H9 (cell line): ENCODE results near the gene TAF12. TPM values are rescaled to one million over a fixed set of nuclear protein-coding genes. Genes with fewer than 3 reads are reported as not detected.
A peak's percentile ranks its signal among the peaks of the same experiment; 100 is the strongest.

Source experiments
- DNase-seq: peaks from one replicate; pipeline ENCODE4 v3.0.0-alpha.2; 2017
- H2AFZ ChIP-seq: one replicate; pipeline ENCODE4 v1.6.1; 2013; ENCODE audit warnings: mild to moderate bottlenecking, low read length, control low read depth, moderate library complexity
- H2AK5ac ChIP-seq: 2 replicates; pipeline ENCODE4 v1.6.1; 2013; ENCODE audit warnings: low read length, control low read depth, mixed read lengths; ENCODE audit not compliant: insufficient read length
- H2BK120ac ChIP-seq: one replicate; pipeline ENCODE4 v1.6.1; 2013; ENCODE audit warnings: low read depth, mild to moderate bottlenecking, low read length, control low read depth, inconsistent platforms; ENCODE audit not compliant: poor library complexity, severe bottlenecking
- H2BK12ac ChIP-seq: 2 replicates; pipeline ENCODE4 v1.6.1; 2013; ENCODE audit warnings: low read length, control low read depth, mixed read lengths, low read depth; ENCODE audit not compliant: insufficient read length
- H2BK15ac ChIP-seq: 2 replicates; pipeline ENCODE4 v1.6.1; 2013; ENCODE audit warnings: low read depth, low read length, control low read depth
- H2BK20ac ChIP-seq: one replicate; pipeline ENCODE4 v1.6.1; 2013; ENCODE audit warnings: low read depth, mild to moderate bottlenecking, low read length, control low read depth, inconsistent platforms; ENCODE audit not compliant: poor library complexity, severe bottlenecking
- H2BK5ac ChIP-seq: 2 replicates; pipeline ENCODE4 v1.6.1; 2013; ENCODE audit warnings: low read length, control low read depth, mixed read lengths; ENCODE audit not compliant: insufficient read length
- H3K14ac ChIP-seq: 2 replicates; pipeline ENCODE4 v1.6.1; 2013; ENCODE audit warnings: low read length, control low read depth; ENCODE audit not compliant: insufficient read depth
- H3K18ac ChIP-seq: 2 replicates; pipeline ENCODE4 v1.6.1; 2013; ENCODE audit warnings: low read depth, mild to moderate bottlenecking, mixed read lengths, low read length, control low read depth; ENCODE audit not compliant: insufficient read length
- H3K23ac ChIP-seq: 2 replicates; pipeline ENCODE4 v1.6.1; 2013; ENCODE audit warnings: low read length, control low read depth, mixed read lengths, low read depth; ENCODE audit not compliant: insufficient read length
- H3K23me2 ChIP-seq: 2 replicates; pipeline ENCODE4 v1.6.1; 2013; ENCODE audit warnings: low read depth, mild to moderate bottlenecking, mixed read lengths, low read length, control low read depth; ENCODE audit not compliant: insufficient read length, poor library complexity, severe bottlenecking
- H3K27ac ChIP-seq: 2 replicates; pipeline ENCODE4 v1.5.1; 2013; ENCODE audit warnings: low read length, control low read depth, mixed read lengths, low read depth; ENCODE audit not compliant: insufficient read length
- H3K27me3 ChIP-seq: 2 replicates; pipeline ENCODE4 v1.6.1; 2013; ENCODE audit warnings: low read length, control low read depth, inconsistent platforms; ENCODE audit not compliant: insufficient read depth
- H3K4ac ChIP-seq: 2 replicates; pipeline ENCODE4 v1.6.1; 2013; ENCODE audit warnings: low read depth, mild to moderate bottlenecking, control low read depth, inconsistent platforms, low read length, moderate library complexity
- H3K4me1 ChIP-seq: 2 replicates; pipeline ENCODE4 v1.6.1; 2013; ENCODE audit warnings: low read length, control low read depth, inconsistent platforms; ENCODE audit not compliant: insufficient read depth
- H3K4me2 ChIP-seq: 2 replicates; pipeline ENCODE4 v1.6.1; 2013; ENCODE audit warnings: low read length, control low read depth, mixed read lengths; ENCODE audit not compliant: insufficient read length, insufficient read depth
- H3K56ac ChIP-seq: 2 replicates; pipeline ENCODE4 v1.6.1; 2013; ENCODE audit warnings: low read depth, mild to moderate bottlenecking, mixed read lengths, low read length, control low read depth; ENCODE audit not compliant: insufficient read length
- H3K79me1 ChIP-seq: 2 replicates; pipeline ENCODE4 v1.6.1; 2013; ENCODE audit warnings: low read depth, mild to moderate bottlenecking, moderate library complexity, low read length, control low read depth, inconsistent platforms; ENCODE audit not compliant: insufficient read depth, poor library complexity, severe bottlenecking
- H3K79me2 ChIP-seq: 2 replicates; pipeline ENCODE4 v1.6.1; 2013; ENCODE audit warnings: low read length, control low read depth, inconsistent platforms; ENCODE audit not compliant: insufficient read depth
- H3K9ac ChIP-seq: 2 replicates; pipeline ENCODE4 v1.6.1; 2013; ENCODE audit warnings: low read length, control low read depth, mixed read lengths; ENCODE audit not compliant: insufficient read length; ENCODE audit errors: extremely low read depth
- H3K9me3 ChIP-seq: one replicate; pipeline ENCODE4 v1.6.1; 2013; ENCODE audit warnings: low read depth, low read length, inconsistent platforms; ENCODE audit not compliant: control insufficient read depth
- H3T11ph ChIP-seq: one replicate; pipeline ENCODE4 v1.6.1; 2013; ENCODE audit warnings: mild to moderate bottlenecking, low read length, control low read depth, inconsistent platforms
- H4K20me1 ChIP-seq: one replicate; pipeline ENCODE4 v1.6.1; 2013; ENCODE audit not compliant: control insufficient read depth, insufficient read length, insufficient read depth
- H4K5ac ChIP-seq: 2 replicates; pipeline ENCODE4 v1.6.1; 2013; ENCODE audit warnings: low read depth, mild to moderate bottlenecking, mixed read lengths, low read length, control low read depth; ENCODE audit not compliant: insufficient read length
- H4K8ac ChIP-seq: replicated peaks from 2 replicates; pipeline ENCODE4 v1.6.1; 2013; ENCODE audit warnings: low read length, control low read depth, mixed read lengths, low read depth; ENCODE audit not compliant: insufficient read length
- H4K91ac ChIP-seq: 2 replicates; pipeline ENCODE4 v1.6.1; 2013; ENCODE audit warnings: low read depth, mild to moderate bottlenecking, moderate library complexity, mixed read lengths, low read length, control low read depth; ENCODE audit not compliant: insufficient read length
- H3K27ac Mint-ChIP-seq, 3 experiments: 2 replicates in 2 of 3; 3 replicates in 1 of 3; pipeline ENCODE4 v1.8.0; 2020 to 2021; ENCODE audit warnings: mixed read lengths in 3 of 3, mild to moderate bottlenecking in 1 of 3, moderate library complexity in 1 of 3
- H3K27me3 Mint-ChIP-seq: 2 replicates; pipeline ENCODE4 v1.8.0; 2021; ENCODE audit warnings: low read depth, mild to moderate bottlenecking, moderate library complexity, mixed read lengths
- H3K36me3 Mint-ChIP-seq, 3 experiments: 2 replicates in 2 of 3; 3 replicates in 1 of 3; pipeline ENCODE4 v1.8.0; 2020 to 2021; ENCODE audit warnings: low read depth in 3 of 3, mixed read lengths in 3 of 3; ENCODE audit not compliant: insufficient read depth in 1 of 3
- H3K4me1 Mint-ChIP-seq, 2 experiments: 2 replicates each; pipeline ENCODE4 v1.8.0; 2020; ENCODE audit warnings: mixed read lengths in 2 of 2
- H3K4me3 Mint-ChIP-seq, 2 experiments: 2 replicates in 1 of 2; 3 replicates in 1 of 2; pipeline ENCODE4 v1.8.0; 2020 to 2021; ENCODE audit warnings: mild to moderate bottlenecking in 2 of 2, mixed read lengths in 2 of 2, moderate library complexity in 1 of 2
- H3K9me3 Mint-ChIP-seq, 2 experiments: 2 replicates in 1 of 2; 3 replicates in 1 of 2; pipeline ENCODE4 v1.8.0; 2020; ENCODE audit warnings: mild to moderate bottlenecking in 2 of 2, mixed read lengths in 2 of 2, moderate library complexity in 1 of 2
- CTCF ChIP-seq: fragments of 200-600 bp; sonication (generic); conservative IDR thresholded peaks from 3 replicates; pipeline ENCODE4 v1.8.0; 2021; ENCODE audit warnings: antibody characterized with exemption, mild to moderate bottlenecking
- WGBS: extraction: QIAGEN DNeasy Blood & Tissue Kit; methylation state at CpG from one replicate; pipeline ENCODE4 v1.1.7; 2013; ENCODE audit warnings: missing lambda C conversion rate, low lambda C conversion rate, mixed read lengths; ENCODE audit not compliant: insufficient read length; ENCODE audit errors: extremely low coverage; 5-methylcytosine and 5-hydroxymethylcytosine counted together
- total RNA-seq: library from RNA; stranded (reverse); gene quantifications from 2 replicates; pipeline ENCODE4 v1.2.1, GENCODE V29; 2021

TAF12 gene
- total RNA-seq, 1 experiment from 2014 or later: 22.1 TPM

- Histone ChIP-seq H3K79me2 (no peaks in the 10 kb centered on the region; the same call in 1 of the 2 replicates), H3K4me2 (peak overlapping the region; percentile 60), H2BK120ac (no peak overlapping the region), H4K20me1 (no peaks in the 10 kb centered on the region), H3K23ac (no peak overlapping the region), H4K91ac (no peak overlapping the region), H2BK20ac (no peak overlapping the region), H3K79me1 (no peaks in the 10 kb centered on the region), H3K9me3 (no peaks in the 10 kb centered on the region), H3K4me1 (no peaks in the 10 kb centered on the region), H3K23me2 (peaks cover 13% of the 10 kb centered on the region), H3K56ac (no peak overlapping the region), H3T11ph (peak overlapping the region; percentile 71), H3K27me3 (no peaks in the 10 kb centered on the region), H2AK5ac (no peak overlapping the region), H3K9ac (peak overlapping the region; percentile 51), H2BK5ac (peak overlapping the region; percentile 82), H2AFZ (no peak overlapping the region), H3K14ac (peak overlapping the region; percentile 68; the same call in 1 of the 2 replicates), H3K27ac (peak overlapping the region; percentile 91), H4K5ac (no peak overlapping the region), H4K8ac (no peak overlapping the region), H2BK12ac (no peak overlapping the region), H3K18ac (peak overlapping the region; percentile 76), H3K4ac (no peak overlapping the region; the same call in 1 of the 2 replicates), H2BK15ac (no peak overlapping the region)
- peak; percentile 95 for DNase-seq
- WGBS: no CpG with 5 or more reads among the region's 18 CpGs
- no peaks in the 10 kb centered on the region for H3K27me3 Mint-ChIP-seq
- H3K27ac Mint-ChIP-seq: peak overlapping the region; percentile 99 to 100 (median 100)
- H3K4me3 Mint-ChIP-seq: peak overlapping the region; percentile 76 to 79
- TF ChIP-seq CTCF: no peak
- H3K9me3 Mint-ChIP-seq: no peaks in the 10 kb centered on the region; a peak in 2 of 5 replicates
- peaks cover 12 to 22% of the 10 kb centered on the region in 2 experiments for H3K4me1 Mint-ChIP-seq
- H3K36me3 Mint-ChIP-seq: no peaks in the 10 kb centered on the region
Observed at GRCh38 chr1:28648008-28648473, 5.2 kb upstream of the TAF12 start.
